K562 (cell line): ENCODE results near the gene FEV. TPM values are rescaled to one million over a fixed set of nuclear protein-coding genes. Genes with fewer than 3 reads are reported as not detected.
A peak's percentile ranks its signal among the peaks of the same experiment; 100 is the strongest.

Experiments
- ATAC-seq: fragments of 200-7000 bp; cut with Tn5 transposase; 3 replicates; pipeline ENCODE4 v1.9.1; 2020; ENCODE audit warnings: moderate library complexity
- BruUV-seq: library from RNA; stranded (reverse); fragments of 400-500 nt; replicated peaks from 2 replicates; lab custom pipeline; 2021; lab: Mats Ljungman, UMichigan
- CTCF ChIA-PET: fragments of 300-600 bp; formaldehyde crosslinking; extraction: SDS; loops from one replicate; lab custom pipeline; 2021; ENCODE audit warnings: low intra/inter-chr PET ratio; lab: Yijun Ruan, JAX
- POLR2A ChIA-PET: fragments of 300-600, 350-650 bp; sonication (Branson Sonifier 250); formaldehyde crosslinking; extraction: SDS; loops from one replicate; lab custom pipeline; 2021; ENCODE audit warnings: antibody characterized with exemption, inconsistent platforms; lab: Yijun Ruan, JAX
- DNase-seq, 4 experiments: peaks; one replicate each; pipeline versions ENCODE4 v3.0.0 to v3.0.0-alpha.2; 2011 to 2018; ENCODE audit warnings: low spot score in 3 of 4, mixed read lengths in 3 of 4; ENCODE audit errors: extremely low read depth in 1 of 4
- FAIRE-seq: peaks from 2 replicates; lab custom pipeline; 2011; peaks lifted over from hg19 to GRCh38; lab: Jason Lieb, UNC
- H2AFZ ChIP-seq: 2 replicates; pipeline ENCODE4 v1.6.0; 2011; ENCODE audit warnings: low read depth, low read length, control low read depth, inconsistent platforms
- H3K27ac ChIP-seq: fragments of 200-600 bp; 3 replicates; pipeline ENCODE4 v1.8.0; 2011; ENCODE audit warnings: low read depth, mild to moderate bottlenecking, control low read depth, inconsistent platforms, low read length, moderate library complexity, mixed read lengths; ENCODE audit errors: extremely low read depth
- H3K27me3 ChIP-seq, 2 experiments: fragments of 300-600 bp in 1 of 2; 2 replicates in 1 of 2; 3 replicates in 1 of 2; pipeline versions ENCODE4 v1.6.0 to v1.8.0; 2011; ENCODE audit warnings: inconsistent platforms in 2 of 2, low read length in 2 of 2, mild to moderate bottlenecking in 1 of 2, mixed read lengths in 1 of 2, moderate library complexity in 1 of 2; ENCODE audit not compliant: control insufficient read depth in 2 of 2, insufficient read depth in 2 of 2
- H3K36me3 ChIP-seq: fragments of 300-600 bp; 3 replicates; pipeline ENCODE4 v1.8.0; 2011; ENCODE audit warnings: mild to moderate bottlenecking, low read length, inconsistent platforms; ENCODE audit not compliant: control insufficient read depth, insufficient read depth
- H3K4me1 ChIP-seq, 2 experiments: fragments of 200-600 bp in 1 of 2; replicated peaks in 1 of 2; 2 replicates in 1 of 2; 3 replicates in 1 of 2; pipeline versions ENCODE4 v1.5.1 to v1.8.0; 2011; ENCODE audit warnings: inconsistent platforms in 2 of 2, low read length in 2 of 2, mild to moderate bottlenecking in 1 of 2, mixed read lengths in 1 of 2, moderate library complexity in 1 of 2; ENCODE audit not compliant: control insufficient read depth in 2 of 2, insufficient read depth in 2 of 2
- H3K4me2 ChIP-seq: 2 replicates; pipeline ENCODE4 v1.6.1; 2011; ENCODE audit warnings: low read length, control low read depth, inconsistent platforms, mixed read lengths; ENCODE audit not compliant: insufficient read depth
- H3K4me3 ChIP-seq: fragments of 200-600 bp; sonication (generic), shearing (Covaris generic); 2 replicates; pipeline ENCODE4 v1.5.1; 2016; ENCODE audit warnings: control low read depth, inconsistent platforms
- H3K79me2 ChIP-seq: fragments of 200-600 bp; 3 replicates; pipeline ENCODE4 v1.8.0; 2011; ENCODE audit warnings: low read length, inconsistent platforms; ENCODE audit not compliant: control insufficient read depth, insufficient read depth
- H3K9ac ChIP-seq, 2 experiments: 2 replicates each; pipeline versions ENCODE4 v1.6.0 to v1.6.1; 2011; ENCODE audit warnings: low read depth in 2 of 2, low read length in 2 of 2, control low read depth in 1 of 2, inconsistent platforms in 1 of 2, mild to moderate bottlenecking in 1 of 2, mixed read lengths in 1 of 2; ENCODE audit not compliant: insufficient read depth in 1 of 2
- H3K9me1 ChIP-seq: one replicate; pipeline ENCODE4 v1.6.0; 2011; ENCODE audit warnings: inconsistent platforms, mild to moderate bottlenecking, low read length, moderate library complexity; ENCODE audit not compliant: control insufficient read depth, insufficient read depth
- H3K9me3 ChIP-seq: replicated peaks from 2 replicates; pipeline ENCODE4 v1.5.1; 2011; ENCODE audit warnings: low read depth, low read length, inconsistent platforms; ENCODE audit not compliant: control insufficient read depth, insufficient read depth
- H4K20me1 ChIP-seq: replicated peaks from 2 replicates; pipeline ENCODE4 v1.6.1; 2011; ENCODE audit warnings: low read length, inconsistent platforms, mixed read lengths; ENCODE audit not compliant: control insufficient read depth, insufficient read depth
- DACH1 ChIP-seq: fragments of 450-650 bp; IDR thresholded peaks from 2 replicates; pipeline ENCODE4 v1.6.1; 2018; ENCODE audit not compliant: partially characterized antibody
- HDGF ChIP-seq: fragments of 450-650 bp; IDR thresholded peaks from 2 replicates; pipeline ENCODE4 v1.6.1; 2016
- KDM1A ChIP-seq, 2 experiments: fragments of 450-650 bp; IDR thresholded peaks; 2 replicates each; pipeline ENCODE4 v1.6.1; 2016; ENCODE audit warnings: mild to moderate bottlenecking in 2 of 2
- PCBP1 ChIP-seq: fragments of 200-400 bp; formaldehyde crosslinking; IDR thresholded peaks from 2 replicates; pipeline ENCODE4 v1.6.1; 2018; ENCODE audit warnings: mild to moderate bottlenecking, low read depth, low read length; ENCODE audit not compliant: poor library complexity, severe bottlenecking
- RAD21 ChIP-seq, 2 experiments: fragments of 250-450 bp in 1 of 2; fragments of 450-650 bp in 1 of 2; sonication (Bioruptor Pico) in 1 of 2; formaldehyde crosslinking in 1 of 2; IDR thresholded peaks in 1 of 2; conservative IDR thresholded peaks in 1 of 2; 2 replicates each; pipeline versions ENCODE4 v1.4.0 to v1.8.0; 2020 to 2022; ENCODE audit warnings: mild to moderate bottlenecking in 2 of 2, moderate library complexity in 1 of 2
- RB1 ChIP-seq: fragments of 450-650 bp; IDR thresholded peaks from 2 replicates; pipeline ENCODE4 v1.6.1; 2017; ENCODE audit warnings: low read depth, mild to moderate bottlenecking
- RFX7 ChIP-seq: fragments of 250-450 bp; sonication (Bioruptor Pico); IDR thresholded peaks from 2 replicates; pipeline ENCODE4 v1.5.1; 2021; ENCODE audit warnings: mild to moderate bottlenecking
- SMARCA5 ChIP-seq: fragments of 450-650 bp; IDR thresholded peaks from 2 replicates; pipeline ENCODE4 v1.6.1; 2016
- SMC3 ChIP-seq: conservative IDR thresholded peaks from 2 replicates; pipeline ENCODE4 v1.6.1; 2011; ENCODE audit warnings: low read depth, low read length, improper control_type of control experiment; ENCODE audit not compliant: insufficient read depth
- SP1 ChIP-seq: sonication (generic); formaldehyde crosslinking; IDR thresholded peaks from 2 replicates; pipeline ENCODE4 v1.8.1; 2022; ENCODE audit warnings: mild to moderate bottlenecking, missing genetic modification reagents
- SUPT5H ChIP-seq: fragments of 450-650 bp; IDR thresholded peaks from 2 replicates; pipeline ENCODE4 v1.6.1; 2016
- YY1 ChIP-seq, 3 experiments: IDR thresholded peaks; 2 replicates each; pipeline ENCODE4 v1.6.1; 2011; ENCODE audit warnings: low read length in 2 of 3, mild to moderate bottlenecking in 2 of 3, moderate library complexity in 2 of 3, borderline replicate concordance in 1 of 3, control low read depth in 1 of 3, low read depth in 1 of 3; ENCODE audit not compliant: insufficient read depth in 3 of 3, insufficient replicate concordance in 2 of 3, control insufficient read depth in 1 of 3, insufficient read length in 1 of 3; ENCODE audit errors: extremely low read depth in 1 of 3
- ZNF277 ChIP-seq: fragments of 250-450 bp; sonication (Bioruptor Pico); IDR thresholded peaks from 2 replicates; pipeline ENCODE4 v1.8.0; 2022; ENCODE audit warnings: inconsistent platforms, mild to moderate bottlenecking, moderate library complexity, borderline replicate concordance
- ZNF398 ChIP-seq: fragments of 250-450 bp; sonication (Bioruptor Pico); IDR thresholded peaks from 2 replicates; pipeline ENCODE4 v1.8.0; 2021; ENCODE audit warnings: moderate library complexity, mild to moderate bottlenecking, inconsistent platforms
- WGBS: fragments of 100-300 bp; shearing (Covaris generic); methylation state at CpG from one replicate; pipeline ENCODE4 v1.1.6; 2016; ENCODE audit warnings: low coverage, mixed read lengths; ENCODE audit not compliant: insufficient coverage; ENCODE audit errors: missing lambda C conversion rate; 5-methylcytosine and 5-hydroxymethylcytosine counted together
- in situ Hi-C: fragments of 300-500 bp; cut with MboI; formaldehyde crosslinking; loops from 4 replicates; pipeline ENCODE4 v1.15.0; 2018; ENCODE audit warnings: inconsistent platforms, mixed read lengths
- intact Hi-C: fragments of 100-400 bp; cut with micrococcal nuclease; formaldehyde crosslinking; loops from 2 replicates; pipeline ENCODE4 v1.14.2; 2022
- polyA plus RNA-seq, 8 experiments: library from polyadenylated mRNA; depleted of rRNA in 4 of 8; stranded (reverse) in 5 of 8; unstranded in 3 of 8; fragments of >200 nt; fragmentation: Nextera tagmentation in 2 of 8; fragmentation: Illumina TruSeq in 1 of 8; extraction: Ambion mirVana in 2 of 8; extraction: Trizol in 1 of 8; gene quantifications; 2 replicates each; pipeline versions ENCODE4 v1.2.1 to v1.2.3, GENCODE V29; 2011 to 2014; ENCODE audit warnings: inconsistent platforms in 1 of 8, missing spikeins in 1 of 8
- total RNA-seq, 7 experiments: library from RNA; depleted of rRNA in 6 of 7; stranded (reverse); fragments of >200 nt in 6 of 7; fragmentation: Illumina TruSeq in 2 of 7; extraction: Trizol in 2 of 7; gene quantifications; 2 replicates each; pipeline versions ENCODE4 v1.2.1 to v1.2.3, GENCODE V29; 2011 to 2021; ENCODE audit warnings: low replicate concordance in 1 of 7

The FEV gene
- total and polyA plus RNA-seq, 9 of the 15 experiments (the other 6 are each of a cell fraction or from before 2014, with no cell fraction given): 0.08 to 1.6 (median 0.62) TPM; not detected in 1

GRCh38 chr2:219029829-219030165 lies 44.8 kb upstream of the FEV start:
- H3K27ac ChIP-seq: no peak overlapping the region
- peaks cover 0 to 4% of the 10 kb centered on the region in 2 experiments; a peak in 1 of 5 replicates for H3K4me1 ChIP-seq
- ChIA-PET CTCF (interaction anchor here (1.1 to 3.8 kb wide), 3 partner anchors 8 to 125 kb away, joined by 4 to 31 read pairs (median 6); no protein-coding TSS in a partner anchor), POLR2A (interaction anchor here (0.7 to 1.0 kb wide), 3 partner anchors 16 to 500 kb away, joined by 3 to 4 read pairs (median 3); no protein-coding TSS in a partner anchor)
- no peaks in the 10 kb centered on the region; the same call in 1 of the 2 replicates for H4K20me1 ChIP-seq
- no peaks in the 10 kb centered on the region for H3K9me3 ChIP-seq
- in situ Hi-C loops (loop anchor here (10.0 kb wide), 1 partner anchor 125 kb away; no protein-coding TSS in a partner anchor), intact Hi-C loops (loop anchor here (1.0 to 2.0 kb wide), 2 partner anchors 90 to 125 kb away; no protein-coding TSS in a partner anchor)
- H2AFZ ChIP-seq: no peak overlapping the region
- no peak overlapping the region for H3K4me2 ChIP-seq
- no peak overlapping the region for H3K9ac ChIP-seq
- H3K4me3 ChIP-seq: no peak overlapping the region
- H3K9me1 ChIP-seq: no peaks in the 10 kb centered on the region
- no peaks in the 10 kb centered on the region for H3K79me2 ChIP-seq
- peaks cover 5 to 58% of the 10 kb centered on the region in 2 experiments; a peak in 3 of 5 replicates for H3K27me3 ChIP-seq
- FAIRE-seq (peak; percentile 86), DNase-seq (peak; percentile 74 to 84 (median 80)), ATAC-seq (peak; percentile 97)
- WGBS: 25% methylated on average over 8 of the region's 9 CpGs
- no peaks in the 10 kb centered on the region for H3K36me3 ChIP-seq
- BruUV-seq: no TSS peak
- TF ChIP-seq SP1: peak; percentile 40; the same call in 1 of the 2 replicates
- TF ChIP-seq RAD21 (CRISPR knock-in tag; conservative IDR thresholded peaks at IDR 0.05 in 1 of 2, IDR thresholded peaks at IDR 0.05 in 1 of 2): peak; percentile 63 to 83
- no peak for TF ChIP-seq KDM1A (IDR thresholded peaks at IDR 0.05)
- TF ChIP-seq ZNF398 (CRISPR knock-in tag): no peak
- TF ChIP-seq SMARCA5: no peak
- TF ChIP-seq PCBP1: no peak
- no peak for TF ChIP-seq ZNF277 (CRISPR knock-in tag)
- TF ChIP-seq RB1: 0 out of 2 replicates have a peak, but pooled peaks have one; percentile 28
- no peak for TF ChIP-seq YY1 (IDR thresholded peaks at IDR 0.05; ENCODE audit: borderline replicate concordance in 1 of 3, control insufficient read depth in 1 of 3, extremely low read depth in 1 of 3, insufficient read depth in 3 of 3, insufficient read length in 1 of 3, insufficient replicate concordance in 2 of 3, low read depth in 1 of 3, low read length in 2 of 3)
- no peak for TF ChIP-seq RFX7 (CRISPR knock-in tag)
- no peak for TF ChIP-seq SUPT5H
- peak; percentile 83 for TF ChIP-seq SMC3
- TF ChIP-seq DACH1: no peak
- no peak for TF ChIP-seq HDGF
